ENCODE data around the gene DNAH10.
A peak's percentile ranks its signal among the peaks of the same experiment; 100 is the strongest.

DNAH10 gene

DNA sequence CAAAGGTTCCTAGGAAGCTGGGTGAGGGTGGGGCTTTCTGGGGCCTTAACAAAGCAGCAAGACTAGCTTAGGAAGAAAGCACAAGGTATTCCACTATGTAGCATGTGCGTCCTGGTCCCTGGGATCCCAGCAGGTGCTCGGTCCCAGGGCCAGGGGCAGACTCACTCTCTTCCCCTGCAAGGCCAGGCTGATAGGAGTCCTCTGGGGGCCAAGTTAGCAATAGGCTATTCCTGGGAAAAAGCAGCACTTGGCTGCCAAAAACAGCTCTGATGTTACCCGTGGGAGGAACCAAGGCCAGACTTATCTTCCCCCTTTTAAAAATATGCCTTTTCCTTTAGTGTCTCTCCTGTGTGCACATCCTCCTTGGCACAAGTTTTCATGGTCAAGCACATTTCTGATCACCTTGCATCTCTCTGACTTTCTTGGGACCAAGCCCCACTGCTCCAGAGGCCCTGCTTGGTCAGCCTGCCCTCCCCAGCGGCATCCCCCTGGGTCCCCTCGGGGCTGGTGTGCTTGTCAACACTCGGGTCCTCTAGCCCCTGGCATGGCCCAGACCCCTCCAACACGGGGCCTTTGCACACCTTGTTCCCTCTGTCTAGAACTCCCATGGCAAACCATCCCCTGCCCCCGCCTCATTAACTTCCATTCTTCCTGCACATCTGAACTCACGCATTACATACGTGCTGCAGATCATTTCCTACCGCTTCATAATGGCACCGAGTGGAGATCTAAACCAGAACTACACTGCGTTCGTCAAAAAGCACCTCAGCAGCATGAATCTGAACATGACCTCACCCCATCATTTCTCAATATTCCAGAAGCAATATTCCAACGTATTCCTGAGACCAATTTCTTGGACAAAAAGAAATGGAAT lies 188.6 kb downstream of the DNAH10 start:
- no peak for DNase-seq

GRCh38 chr12:123951467-123951866 lies 189.4 kb downstream of the DNAH10 start:
- DNase-seq, result no peak

- DNase-seq, result peak in 2 of 3 experiments; percentile 10 to 36
Observed at GRCh38 chr12:123952037-123952436, 189.9 kb downstream of the DNAH10 start.

DNA sequence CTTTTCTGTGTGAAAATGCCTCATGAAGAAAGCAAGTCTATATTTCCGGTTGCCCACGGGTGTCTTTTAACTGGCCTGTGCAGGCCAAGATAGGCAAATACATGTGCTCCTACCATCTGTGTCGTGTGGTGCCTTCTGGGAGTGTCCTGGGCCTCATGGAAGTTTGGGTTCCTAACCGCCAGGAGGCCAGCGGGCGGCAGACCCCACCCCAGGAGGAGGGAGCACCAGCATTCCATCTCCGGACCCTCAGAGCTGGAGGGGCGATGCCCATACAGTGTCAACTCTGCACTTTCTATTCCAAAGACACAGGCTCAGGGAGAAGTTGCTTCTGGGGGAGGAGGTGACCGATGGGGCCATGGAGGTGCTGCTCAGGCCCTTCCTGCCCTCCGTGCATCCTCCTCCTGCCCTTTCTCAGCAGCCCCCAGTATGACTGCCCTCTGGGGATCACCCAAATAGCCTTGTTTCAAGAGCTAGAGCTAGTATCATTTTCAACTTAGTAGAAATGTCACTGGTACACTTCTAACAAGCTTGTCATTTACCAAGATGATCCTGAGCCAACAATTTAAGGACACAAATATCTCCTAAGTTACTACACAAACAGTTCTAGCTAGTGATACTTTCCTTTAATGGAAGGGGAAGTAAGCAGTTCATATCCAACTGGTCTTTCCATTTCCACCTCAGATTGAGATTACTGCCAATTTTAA lies 192.7 kb downstream of the DNAH10 start:
- no peak for DNase-seq

DNA sequence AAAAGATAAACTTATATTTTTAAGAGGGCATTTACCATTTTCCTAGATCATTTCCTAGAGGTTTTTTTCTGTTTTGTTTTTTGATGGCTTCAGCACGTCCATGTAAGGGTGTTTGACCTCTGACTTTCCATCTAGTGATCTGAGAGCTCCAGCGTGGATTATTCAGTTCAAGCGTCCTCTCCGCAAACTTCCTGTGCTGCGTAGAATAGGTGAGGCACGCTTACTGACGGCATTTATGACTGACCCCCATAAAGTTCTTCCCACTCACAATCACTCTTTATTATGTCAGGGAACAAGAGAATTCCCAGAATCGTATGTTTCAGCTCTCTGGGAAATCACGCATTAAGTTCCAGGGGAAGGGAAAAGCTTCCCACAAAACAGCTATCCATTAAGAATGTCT lies 194.1 kb downstream of the DNAH10 start:
- no peak for DNase-seq

- no peak for DNase-seq
Observed at GRCh38 chr12:123957196-123957595, 195.1 kb downstream of the DNAH10 start.

GRCh38 chr12:123958462-123958861 lies 196.4 kb downstream of the DNAH10 start:
- peak in 1 of 3 experiments; percentile 75 for DNase-seq

- no peak for DNase-seq
Observed at GRCh38 chr12:123958876-123959275, 196.8 kb downstream of the DNAH10 start.

GRCh38 chr12:123960029-123960735 lies 198.1 kb downstream of the DNAH10 start:
- no peak for DNase-seq

- no peak for DNase-seq
Observed at GRCh38 chr12:123960856-123961255, 198.8 kb downstream of the DNAH10 start.

DNA sequence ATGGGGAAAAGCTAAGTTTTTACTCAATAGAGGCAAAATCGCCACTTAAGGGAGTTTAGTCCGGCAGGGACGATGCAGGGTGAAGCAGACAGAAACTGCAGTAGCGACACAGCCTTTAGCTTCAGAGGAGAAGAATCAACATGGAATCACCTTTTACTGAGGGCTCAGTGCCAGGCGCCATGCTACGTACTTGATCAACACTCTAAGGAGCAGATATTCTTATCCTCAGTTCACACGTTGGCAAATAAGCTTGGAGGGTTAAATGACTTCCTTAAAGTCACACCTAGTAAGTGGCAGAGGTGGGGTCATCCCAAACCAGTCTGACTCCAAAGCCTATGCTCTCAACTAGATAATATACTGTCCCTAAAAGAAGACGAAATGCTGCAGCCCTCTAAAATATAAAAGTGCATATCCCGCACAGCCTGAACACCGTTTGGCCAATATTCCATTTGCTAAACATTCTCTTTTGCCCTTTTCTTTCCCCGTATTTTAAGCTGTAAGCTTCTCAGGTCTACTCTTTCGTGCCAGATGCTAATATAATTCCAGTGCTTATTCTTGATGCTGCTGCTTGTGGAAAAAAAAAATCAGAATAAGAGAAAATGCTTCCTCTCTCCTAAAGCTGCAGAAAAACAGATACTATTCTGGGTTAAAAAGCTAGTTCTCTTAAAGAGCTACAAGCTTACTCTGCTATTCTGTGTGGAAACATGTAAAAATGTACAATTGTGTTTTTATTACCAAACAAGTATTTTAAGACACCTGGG lies 199.7 kb downstream of the DNAH10 start:
- no peak for DNase-seq

DNA sequence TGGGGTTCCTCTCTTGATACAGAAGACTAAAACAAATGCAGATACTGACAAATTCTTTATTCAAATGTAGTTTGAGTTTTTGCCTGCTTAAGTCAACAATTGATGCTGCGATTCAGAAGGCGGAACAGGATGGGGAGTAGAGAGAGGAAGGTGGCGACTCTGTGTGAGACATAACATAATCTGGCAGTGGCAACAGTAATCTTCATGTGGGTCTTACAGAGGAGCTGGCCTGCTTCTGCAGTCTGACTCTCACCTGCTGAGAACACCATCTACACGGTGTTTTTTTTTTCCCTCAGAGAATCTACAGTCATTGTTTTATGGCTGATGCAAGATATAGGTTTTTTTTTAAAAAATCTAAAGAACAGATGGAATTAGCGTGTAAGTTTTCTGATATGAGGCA lies 200.4 kb downstream of the DNAH10 start:
- DNase-seq, result no peak

GRCh38 chr12:123963821-123964220 lies 201.7 kb downstream of the DNAH10 start:
- DNase-seq, result no peak

GRCh38 chr12:123965382-123965781 lies 203.3 kb downstream of the DNAH10 start:
- DNase-seq, result no peak

GRCh38 chr12:123966596-123966995 lies 204.5 kb downstream of the DNAH10 start:
- no peak for DNase-seq

GRCh38 chr12:123967121-123967586 lies 205.1 kb downstream of the DNAH10 start:
- no peak for DNase-seq

DNA sequence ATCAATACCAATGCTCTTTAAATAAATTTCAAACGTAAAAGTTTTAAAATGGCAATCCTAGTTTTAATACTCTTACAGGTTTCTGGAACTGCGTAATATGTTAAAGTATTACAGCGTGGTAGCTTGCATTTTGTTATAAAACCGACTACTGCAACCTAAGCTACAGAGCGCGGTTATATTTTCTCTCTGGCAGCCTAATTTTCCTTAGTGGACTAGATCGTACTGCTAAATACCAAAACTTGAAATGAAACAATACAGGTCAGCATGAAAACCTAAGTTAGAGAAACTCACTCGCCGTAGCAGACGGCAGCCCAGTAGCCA lies 209.3 kb downstream of the DNAH10 start:
- DNase-seq, result no peak

DNA sequence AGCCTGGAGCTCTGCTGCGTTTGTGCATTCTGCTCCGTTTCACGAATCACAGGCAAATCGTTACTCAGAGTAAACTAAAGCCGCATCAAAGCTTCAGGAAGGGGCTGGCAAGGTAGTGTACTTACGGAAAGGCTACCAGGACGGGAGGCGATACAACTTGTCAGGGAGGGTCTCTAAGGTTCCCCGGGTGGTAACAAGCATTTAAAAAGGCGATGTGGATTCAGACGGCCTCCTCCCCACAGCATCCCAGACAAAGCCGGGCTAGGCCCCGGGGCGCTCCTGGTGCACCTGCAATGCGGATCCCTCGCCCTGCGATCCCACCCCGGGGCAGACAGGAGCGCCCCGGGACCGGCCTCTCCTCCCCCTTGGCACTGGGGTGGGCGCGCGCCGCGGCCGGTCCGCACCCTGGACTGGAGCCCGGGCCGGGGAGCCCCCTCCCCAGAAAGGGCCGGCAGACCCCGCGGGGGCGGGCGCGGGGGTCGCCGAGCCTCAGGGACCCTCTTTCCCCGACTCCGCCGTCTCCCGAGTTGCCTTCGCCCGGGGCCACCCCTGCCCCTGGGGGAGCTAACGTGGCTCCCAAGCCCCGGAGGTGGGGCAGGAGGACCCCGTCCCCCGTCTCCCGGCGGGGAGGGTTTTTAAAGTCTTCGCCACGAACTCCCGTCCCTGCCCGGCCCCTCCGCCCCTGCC lies 209.8 kb downstream of the DNAH10 start:
- peak; percentile 48 to 80 (median 70) for DNase-seq

DNA sequence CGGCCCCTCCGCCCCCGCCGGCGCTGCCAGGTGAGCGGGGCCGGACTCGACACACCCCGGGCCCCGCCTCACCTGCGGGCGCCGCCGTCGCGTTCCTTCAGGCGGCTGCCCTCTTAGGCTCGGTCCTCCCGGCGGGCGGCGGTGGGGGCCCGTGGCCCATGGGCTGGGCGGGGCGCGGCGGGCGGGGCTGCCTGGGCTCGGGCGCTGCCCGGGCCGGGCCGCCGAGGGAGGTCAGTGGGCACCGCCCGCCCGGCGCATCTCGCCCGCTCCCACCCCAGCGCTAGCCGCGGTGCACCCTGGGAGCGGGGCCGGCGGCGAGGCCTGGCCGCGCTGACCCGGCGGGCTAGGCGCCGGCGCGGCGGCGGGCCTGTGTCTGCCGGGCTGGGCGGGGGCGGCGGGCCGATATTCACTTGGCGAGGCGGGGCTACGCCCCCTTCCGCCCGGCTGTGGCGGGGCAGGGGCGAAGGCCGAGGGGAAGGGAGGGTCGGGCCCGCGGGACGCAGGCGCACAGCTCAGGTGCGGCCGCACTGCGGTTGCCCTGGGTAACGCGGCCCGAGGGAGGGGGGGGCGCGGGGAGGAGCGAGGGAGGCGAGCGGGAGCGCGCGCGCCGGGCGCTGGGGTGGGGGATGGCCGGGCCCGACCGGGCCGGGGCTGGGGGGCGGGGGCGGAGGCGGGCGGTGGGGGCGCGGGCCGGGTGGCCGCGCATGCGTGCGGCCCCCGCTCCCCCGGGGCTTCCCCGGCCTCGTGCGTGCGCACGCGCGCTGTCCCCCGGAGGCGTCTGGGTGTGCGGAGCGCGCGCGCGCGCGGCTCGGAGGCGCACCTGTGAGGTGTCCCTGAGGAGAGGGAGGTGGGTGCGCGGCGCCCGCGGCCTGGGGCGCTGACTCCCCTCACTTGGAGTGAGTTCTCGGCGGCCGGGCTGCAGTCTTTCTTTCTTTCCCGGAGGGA lies 210.6 kb downstream of the DNAH10 start, which contains the start of the genes CCDC92 and ZNF664:
TSS of gene CCDC92 (minus strand) at position 375 of the 945 bp plus-strand sequence. CDS start 28,526 bp downstream, outside the sequence.
TSS of gene ZNF664 (plus strand) at position 759 of the 945 bp plus-strand sequence. CDS start 38,930 bp downstream, outside the sequence.
- peak; percentile 99 to 100 (median 99) for DNase-seq

GRCh38 chr12:123973552-123974341 lies 211.6 kb downstream of the DNAH10 start:
- DNase-seq, result peak; percentile 48 to 83 (median 81)

Data from NCI-H1417 (cell line).